K562 (cell line): ENCODE data around the gene NMT1. TPM values are rescaled to one million over a fixed set of nuclear protein-coding genes. Genes with fewer than 3 reads are reported as not detected.
A peak's percentile ranks its signal among the peaks of the same experiment; 100 is the strongest.

Experiments
- AFF4 ChIP-seq: sonication (generic); formaldehyde crosslinking; IDR thresholded peaks from 2 replicates; pipeline ENCODE4 v1.8.0; 2023; ENCODE audit warnings: mild to moderate bottlenecking, missing genetic modification reagents
- DIDO1 ChIP-seq: fragments of 450-650 bp; IDR thresholded peaks from 2 replicates; pipeline ENCODE4 v1.6.1; 2016; ENCODE audit warnings: low read depth, missing biosample characterization, missing genetic modification characterization
- DNMT1 ChIP-seq: fragments of 450-650 bp; IDR thresholded peaks from 2 replicates; pipeline ENCODE4 v1.6.1; 2016; ENCODE audit warnings: antibody characterized with exemption, mild to moderate bottlenecking
- EP400 ChIP-seq: fragments of 450-650 bp; IDR thresholded peaks from 2 replicates; pipeline ENCODE4 v1.6.1; 2017; ENCODE audit warnings: antibody characterized with exemption, mild to moderate bottlenecking, moderate library complexity
- MXD1 ChIP-seq: fragments of 250-450 bp; sonication (Bioruptor Pico); IDR thresholded peaks from 2 replicates; pipeline ENCODE4 v1.8.0; 2021; ENCODE audit warnings: borderline replicate concordance, mild to moderate bottlenecking, moderate library complexity; ENCODE audit not compliant: poor library complexity, severe bottlenecking
- NFATC3 ChIP-seq: fragments of 450-650 bp; IDR thresholded peaks from 2 replicates; pipeline ENCODE4 v1.6.1; 2017; ENCODE audit warnings: mild to moderate bottlenecking
- RFX5 ChIP-seq: IDR thresholded peaks from 2 replicates; pipeline ENCODE4 v1.6.1; 2011; ENCODE audit warnings: low read depth, mild to moderate bottlenecking, improper control_type of control experiment, low read length
- ZFP36 ChIP-seq: fragments of 150-350 bp; IDR thresholded peaks from 2 replicates; pipeline ENCODE4 v1.6.1; 2018; ENCODE audit warnings: low read length, low read depth; ENCODE audit not compliant: partially characterized antibody
- ZNF764 ChIP-seq: fragments of 250-450 bp; sonication (Bioruptor Pico); IDR thresholded peaks from 2 replicates; pipeline ENCODE4 v1.4.0; 2020; ENCODE audit warnings: low read depth, mild to moderate bottlenecking, moderate library complexity
- polyA plus RNA-seq, 8 experiments: library from polyadenylated mRNA; depleted of rRNA in 4 of 8; stranded (reverse) in 5 of 8; unstranded in 3 of 8; fragments of >200 nt; fragmentation: Nextera tagmentation in 2 of 8; fragmentation: Illumina TruSeq in 1 of 8; extraction: Ambion mirVana in 2 of 8; extraction: Trizol in 1 of 8; gene quantifications; 2 replicates each; pipeline versions ENCODE4 v1.2.1 to v1.2.3, GENCODE V29; 2011 to 2014; ENCODE audit warnings: inconsistent platforms in 1 of 8, missing spikeins in 1 of 8
- total RNA-seq, 7 experiments: library from RNA; depleted of rRNA in 6 of 7; stranded (reverse); fragments of >200 nt in 6 of 7; fragmentation: Illumina TruSeq in 2 of 7; extraction: Trizol in 2 of 7; gene quantifications; 2 replicates each; pipeline versions ENCODE4 v1.2.1 to v1.2.3, GENCODE V29; 2011 to 2021; ENCODE audit warnings: low replicate concordance in 1 of 7
- TF ChIP-seq, protein P1 (sequence below): IDR thresholded peaks from 3 replicates; pipeline ENCODE4 v1.6.1; 2011; ENCODE audit warnings: borderline replicate concordance, mild to moderate bottlenecking, moderate library complexity; ENCODE audit not compliant: insufficient read length; ENCODE audit errors: extremely low read depth
- TF ChIP-seq, protein P2 (sequence below): fragments of 250-450 bp; sonication (Bioruptor Pico); IDR thresholded peaks from 2 replicates; pipeline ENCODE4 v1.4.0; 2020; ENCODE audit warnings: mild to moderate bottlenecking, moderate library complexity
- TF ChIP-seq, protein P3 (sequence below): sonication (generic); formaldehyde crosslinking; IDR thresholded peaks from 2 replicates; pipeline ENCODE4 v1.8.0; 2022; ENCODE audit warnings: mild to moderate bottlenecking, missing genetic modification reagents

NMT1 gene
- total and polyA plus RNA-seq, 9 of the 15 experiments (the other 6 are each of a cell fraction or from before 2014, with no cell fraction given): 86.7 to 569 (median 213) TPM

DNA sequence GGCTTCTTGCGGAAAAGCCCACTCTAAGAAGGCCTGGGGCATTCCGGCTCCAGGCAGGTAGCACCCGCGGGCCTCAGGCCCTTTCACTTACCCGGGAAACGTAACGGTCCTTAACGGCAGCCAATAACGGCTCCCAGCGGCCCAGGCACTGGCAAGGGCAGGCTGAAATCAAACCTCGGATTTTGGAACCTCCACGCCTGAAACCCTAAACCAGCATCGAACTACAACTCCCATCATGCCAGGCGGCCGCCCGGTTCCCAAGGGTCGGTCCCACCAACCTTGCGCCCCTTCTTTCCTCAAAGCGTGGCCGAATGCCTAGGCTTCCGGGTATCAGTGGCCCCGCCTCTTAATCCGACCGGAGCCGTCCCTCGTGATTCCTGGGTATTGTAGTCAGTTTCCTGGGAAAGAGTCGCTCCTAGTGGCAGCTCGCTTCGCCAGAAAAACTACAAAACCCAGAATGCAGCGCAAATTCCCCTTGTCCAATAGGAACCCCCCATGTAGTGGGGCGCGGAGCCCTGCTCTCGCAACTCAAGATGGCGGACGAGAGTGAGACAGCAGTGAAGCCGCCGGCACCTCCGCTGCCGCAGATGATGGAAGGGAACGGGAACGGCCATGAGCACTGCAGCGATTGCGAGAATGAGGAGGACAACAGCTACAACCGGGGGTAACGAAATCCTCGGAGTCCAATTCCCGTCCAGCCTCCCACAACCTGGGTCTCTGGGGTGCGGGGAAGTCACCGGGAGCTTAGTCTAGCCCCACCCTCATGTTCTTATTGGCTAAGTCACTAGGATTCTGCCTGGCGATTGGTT, at the start of gene NMT1 (continued):
- TF ChIP-seq, protein P1, sequence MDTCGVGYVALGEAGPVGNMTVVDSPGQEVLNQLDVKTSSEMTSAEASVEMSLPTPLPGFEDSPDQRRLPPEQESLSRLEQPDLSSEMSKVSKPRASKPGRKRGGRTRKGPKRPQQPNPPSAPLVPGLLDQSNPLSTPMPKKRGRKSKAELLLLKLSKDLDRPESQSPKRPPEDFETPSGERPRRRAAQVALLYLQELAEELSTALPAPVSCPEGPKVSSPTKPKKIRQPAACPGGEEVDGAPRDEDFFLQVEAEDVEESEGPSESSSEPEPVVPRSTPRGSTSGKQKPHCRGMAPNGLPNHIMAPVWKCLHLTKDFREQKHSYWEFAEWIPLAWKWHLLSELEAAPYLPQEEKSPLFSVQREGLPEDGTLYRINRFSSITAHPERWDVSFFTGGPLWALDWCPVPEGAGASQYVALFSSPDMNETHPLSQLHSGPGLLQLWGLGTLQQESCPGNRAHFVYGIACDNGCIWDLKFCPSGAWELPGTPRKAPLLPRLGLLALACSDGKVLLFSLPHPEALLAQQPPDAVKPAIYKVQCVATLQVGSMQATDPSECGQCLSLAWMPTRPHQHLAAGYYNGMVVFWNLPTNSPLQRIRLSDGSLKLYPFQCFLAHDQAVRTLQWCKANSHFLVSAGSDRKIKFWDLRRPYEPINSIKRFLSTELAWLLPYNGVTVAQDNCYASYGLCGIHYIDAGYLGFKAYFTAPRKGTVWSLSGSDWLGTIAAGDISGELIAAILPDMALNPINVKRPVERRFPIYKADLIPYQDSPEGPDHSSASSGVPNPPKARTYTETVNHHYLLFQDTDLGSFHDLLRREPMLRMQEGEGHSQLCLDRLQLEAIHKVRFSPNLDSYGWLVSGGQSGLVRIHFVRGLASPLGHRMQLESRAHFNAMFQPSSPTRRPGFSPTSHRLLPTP: no peak
- TF ChIP-seq RFX5 (no peak), MXD1 (peak; percentile 25), AFF4 (CRISPR knock-in tag) (peak; percentile 35; the same call in 1 of the 2 replicates), NFATC3 (no peak), EP400 (peak; percentile 93), DNMT1 (no peak), ZFP36 (no peak), DIDO1 (tag) (0 out of 2 replicates have a peak, but pooled peaks have one; percentile 27), ZNF764 (CRISPR knock-in tag) (no peak)
- TF ChIP-seq, protein P2, sequence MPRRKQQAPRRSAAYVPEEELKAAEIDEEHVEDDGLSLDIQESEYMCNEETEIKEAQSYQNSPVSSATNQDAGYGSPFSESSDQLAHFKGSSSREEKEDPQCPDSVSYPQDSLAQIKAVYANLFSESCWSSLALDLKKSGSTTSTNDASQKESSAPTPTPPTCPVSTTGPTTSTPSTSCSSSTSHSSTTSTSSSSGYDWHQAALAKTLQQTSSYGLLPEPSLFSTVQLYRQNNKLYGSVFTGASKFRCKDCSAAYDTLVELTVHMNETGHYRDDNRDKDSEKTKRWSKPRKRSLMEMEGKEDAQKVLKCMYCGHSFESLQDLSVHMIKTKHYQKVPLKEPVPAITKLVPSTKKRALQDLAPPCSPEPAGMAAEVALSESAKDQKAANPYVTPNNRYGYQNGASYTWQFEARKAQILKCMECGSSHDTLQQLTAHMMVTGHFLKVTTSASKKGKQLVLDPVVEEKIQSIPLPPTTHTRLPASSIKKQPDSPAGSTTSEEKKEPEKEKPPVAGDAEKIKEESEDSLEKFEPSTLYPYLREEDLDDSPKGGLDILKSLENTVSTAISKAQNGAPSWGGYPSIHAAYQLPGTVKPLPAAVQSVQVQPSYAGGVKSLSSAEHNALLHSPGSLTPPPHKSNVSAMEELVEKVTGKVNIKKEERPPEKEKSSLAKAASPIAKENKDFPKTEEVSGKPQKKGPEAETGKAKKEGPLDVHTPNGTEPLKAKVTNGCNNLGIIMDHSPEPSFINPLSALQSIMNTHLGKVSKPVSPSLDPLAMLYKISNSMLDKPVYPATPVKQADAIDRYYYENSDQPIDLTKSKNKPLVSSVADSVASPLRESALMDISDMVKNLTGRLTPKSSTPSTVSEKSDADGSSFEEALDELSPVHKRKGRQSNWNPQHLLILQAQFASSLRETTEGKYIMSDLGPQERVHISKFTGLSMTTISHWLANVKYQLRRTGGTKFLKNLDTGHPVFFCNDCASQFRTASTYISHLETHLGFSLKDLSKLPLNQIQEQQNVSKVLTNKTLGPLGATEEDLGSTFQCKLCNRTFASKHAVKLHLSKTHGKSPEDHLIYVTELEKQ (CRISPR knock-in tag): no peak
- TF ChIP-seq, protein P3, sequence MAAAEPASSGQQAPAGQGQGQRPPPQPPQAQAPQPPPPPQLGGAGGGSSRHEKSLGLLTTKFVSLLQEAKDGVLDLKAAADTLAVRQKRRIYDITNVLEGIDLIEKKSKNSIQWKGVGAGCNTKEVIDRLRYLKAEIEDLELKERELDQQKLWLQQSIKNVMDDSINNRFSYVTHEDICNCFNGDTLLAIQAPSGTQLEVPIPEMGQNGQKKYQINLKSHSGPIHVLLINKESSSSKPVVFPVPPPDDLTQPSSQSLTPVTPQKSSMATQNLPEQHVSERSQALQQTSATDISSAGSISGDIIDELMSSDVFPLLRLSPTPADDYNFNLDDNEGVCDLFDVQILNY: 0 out of 2 replicates have a peak, but pooled peaks have one; percentile 29
